ENCODE data around the gene NT5DC2.

- TF ChIP-seq RCOR1 (conservative IDR thresholded peaks at IDR 0.05; ENCODE audit: low read depth, low read length) (no peak), RELB (IDR thresholded peaks at IDR 0.05; ENCODE audit: low read depth) (no peak), ZNF274 (IDR thresholded peaks at IDR 0.05; ENCODE audit: insufficient read depth, insufficient read length) (no peak), POLR2AphosphoS5 (IDR thresholded peaks at IDR 0.05; ENCODE audit: low read length) (no peak), ASH2L (IDR thresholded peaks at IDR 0.05; ENCODE audit: borderline replicate concordance, low read depth) (no peak)
Observed at GRCh38 chr3:52483081-52483480, 50.6 kb downstream of the NT5DC2 start.
